ENCODE data around the gene BIRC2.

GRCh38 chr11:102357116-102357515, 10.1 kb downstream of the BIRC2 start:
- TF ChIP-seq CTCF (IDR thresholded peaks at IDR 0.05) = no peak
- no peak for TF ChIP-seq POLR2A (IDR thresholded peaks at IDR 0.05)

All from testis (tissue), 2 donors.